ENCODE measurements around the gene GAS5. TPM values are rescaled to one million over a fixed set of nuclear protein-coding genes. Genes with fewer than 3 reads are reported as not detected.

Gene GAS5
- total RNA-seq, 2 experiments from 2014 or later, result 901 to 1,026 TPM

DNA sequence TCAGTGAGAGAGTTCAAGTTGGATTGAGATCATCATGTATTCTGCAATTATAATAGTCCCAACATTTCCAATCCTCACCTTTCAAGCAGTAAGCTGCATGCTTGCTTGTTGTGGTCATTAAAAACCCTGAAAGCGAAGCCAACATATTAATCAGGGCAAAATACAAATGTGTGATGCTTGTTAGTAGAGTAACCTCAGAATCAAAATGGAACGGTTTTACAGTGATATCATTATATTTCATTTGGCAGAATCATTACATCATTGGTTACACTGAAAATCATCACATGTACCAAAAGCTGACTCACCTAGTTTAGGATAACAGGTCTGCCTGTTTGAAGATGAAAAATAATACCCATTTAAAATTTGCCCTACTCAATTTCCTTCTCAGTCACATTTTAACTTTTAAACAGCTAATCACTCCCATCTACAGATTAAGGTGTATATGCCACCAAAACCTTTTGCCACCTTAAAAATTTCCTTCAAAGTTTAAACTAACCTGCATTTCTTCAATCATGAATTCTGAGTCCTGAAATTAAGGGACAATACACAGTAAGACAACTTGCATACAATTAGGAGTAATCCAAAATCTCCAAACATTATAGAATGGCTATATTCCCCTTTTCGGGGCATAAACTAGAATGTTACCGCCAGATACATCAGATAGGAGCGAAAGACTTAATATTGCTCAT, 3.5 kb downstream of the GAS5 start:
- DNase-seq (ENCODE audit: low spot score), result no peak
- H3K9me3 ChIP-seq (ENCODE audit: low read length), result no peaks in the 10 kb centered on the region
- TF ChIP-seq CTCF (conservative IDR thresholded peaks at IDR 0.05; ENCODE audit: low read length) (no peak), EZH2phosphoT487 (IDR thresholded peaks at IDR 0.05; ENCODE audit: borderline replicate concordance, low read depth, low read length) (no peak)
- H3K4me1 ChIP-seq (ENCODE audit: insufficient read depth, low read length, poor library complexity, severe bottlenecking), result peaks cover 42% of the 10 kb centered on the region
- H3K36me3 ChIP-seq (ENCODE audit: insufficient read depth, low read length), result peaks cover 75% of the 10 kb centered on the region
- H2AFZ ChIP-seq (ENCODE audit: low read length), result no peak overlapping the region
- H3K79me2 ChIP-seq (ENCODE audit: insufficient read depth, low read depth, low read length), result peaks cover 49% of the 10 kb centered on the region
- H3K4me3 ChIP-seq (ENCODE audit: low read depth, low read length, poor library complexity, severe bottlenecking), result peak overlapping the region; percentile 98
- peak overlapping the region; percentile 91 for H3K27ac ChIP-seq (ENCODE audit: low read depth, low read length, poor library complexity, severe bottlenecking)
- CTCF ChIA-PET (ENCODE audit: unreplicated experiment), result no interaction called here
- POLR2A ChIA-PET, result interaction anchor here (0.7 to 1.4 kb wide), 9 partner anchors 11 to 318 kb away, joined by 3 to 4 read pairs (median 3); partner anchors contain the start of gene KLHL20
- H3K4me2 ChIP-seq (ENCODE audit: low read length), result peak overlapping the region; percentile 93
- no peaks in the 10 kb centered on the region for H3K9me2 ChIP-seq (ENCODE audit: insufficient read depth, low read length)
- intact Hi-C loops (cut with micrococcal nuclease; ENCODE audit: unreplicated experiment), result no loop called here
- H4K20me1 ChIP-seq (ENCODE audit: insufficient read depth, low read length), result peaks cover 41% of the 10 kb centered on the region
- BruUV-seq (replicated peaks), result no TSS peak

GRCh38 chr1:173863224-173864161, 4.3 kb downstream of the GAS5 start:
- Histone ChIP-seq H4K20me1 (ENCODE audit: insufficient read depth, low read length) (peaks cover 41% of the 10 kb centered on the region), H2AFZ (ENCODE audit: low read length) (no peak overlapping the region), H3K79me2 (ENCODE audit: insufficient read depth, low read depth, low read length) (peaks cover 45% of the 10 kb centered on the region), H3K36me3 (ENCODE audit: insufficient read depth, low read length) (peaks cover 83% of the 10 kb centered on the region), H3K9me2 (ENCODE audit: insufficient read depth, low read length) (no peaks in the 10 kb centered on the region), H3K27ac (ENCODE audit: low read depth, low read length, poor library complexity, severe bottlenecking) (peak overlapping the region; percentile 91), H3K4me2 (ENCODE audit: low read length) (peak overlapping the region; percentile 93), H3K4me1 (ENCODE audit: insufficient read depth, low read length, poor library complexity, severe bottlenecking) (peaks cover 40% of the 10 kb centered on the region), H3K9me3 (ENCODE audit: low read length) (no peaks in the 10 kb centered on the region), H3K4me3 (ENCODE audit: low read depth, low read length, poor library complexity, severe bottlenecking) (peak overlapping the region; percentile 98)
- no peak for TF ChIP-seq CTCF (conservative IDR thresholded peaks at IDR 0.05; ENCODE audit: low read length)
- TF ChIP-seq EZH2phosphoT487 (IDR thresholded peaks at IDR 0.05; ENCODE audit: borderline replicate concordance, low read depth, low read length), result no peak
- intact Hi-C loops (cut with micrococcal nuclease; ENCODE audit: unreplicated experiment), result no loop called here
- CTCF ChIA-PET (ENCODE audit: unreplicated experiment), result no interaction called here
- POLR2A ChIA-PET, result interaction anchor here (0.6 to 1.2 kb wide), 6 partner anchors 12 to 190 kb away, joined by 3 to 4 read pairs (median 3); partner anchors contain the start of gene KLHL20
- peak; percentile 20 for DNase-seq (ENCODE audit: low spot score)
- no TSS peak for BruUV-seq (replicated peaks)
